Left lung (tissue), 10 donors: ENCODE measurements around the gene PLA2G4B. TPM values are rescaled to one million over a fixed set of nuclear protein-coding genes. Genes with fewer than 3 reads are reported as not detected.

Experiments used
- ATAC-seq: fragments of 200-7000 bp; cut with Tn5 transposase; one replicate; pipeline ENCODE4 v1.9.1; 2020; ENCODE audit warnings: moderate library complexity
- DNase-seq, 4 donors: peaks; one replicate each; pipeline ENCODE4 v3.0.0-alpha.2; 2013 to 2020
- H3K27ac ChIP-seq, 2 donors: fragments of 200-600 bp; sonication (generic) in 1 of 2; one replicate each; pipeline versions ENCODE4 v1.5.0 to v1.8.0; 2020 to 2021
- H3K27me3 ChIP-seq, 2 donors: fragments of 200-600 bp; sonication (generic) in 1 of 2; one replicate each; pipeline versions ENCODE4 v1.5.0 to v1.8.0; 2020 to 2021
- H3K36me3 ChIP-seq, 2 donors: fragments of 200-600 bp; sonication (generic) in 1 of 2; one replicate each; pipeline versions ENCODE4 v1.5.0 to v1.8.0; 2020 to 2021
- H3K4me1 ChIP-seq, 2 donors: fragments of 200-600 bp; one replicate each; pipeline ENCODE4 v1.8.0; 2021
- H3K4me3 ChIP-seq, 2 donors: fragments of 200-600 bp; sonication (generic) in 1 of 2; one replicate each; pipeline versions ENCODE4 v1.5.0 to v1.8.0; 2020 to 2021; ENCODE audit warnings: mild to moderate bottlenecking in 1 of 2
- H3K9me3 ChIP-seq, 2 donors: fragments of 200-600 bp; sonication (generic) in 1 of 2; one replicate each; pipeline versions ENCODE4 v1.5.0 to v1.8.0; 2020 to 2021
- intact Hi-C, 2 donors: fragments of 100-400 bp; cut with DNase I; formaldehyde crosslinking; loops; one replicate each; pipeline versions ENCODE4 v1.11.2 to v1.14.2; 2022
- polyA plus RNA-seq, 6 donors: library from polyadenylated mRNA; unstranded; fragments of 120-200 nt; gene quantifications; one replicate each; pipeline ENCODE4 v1.2.1, GENCODE V29; 2013; ENCODE audit not compliant: insufficient read length in 6 of 6
- total RNA-seq, 2 donors: library from RNA; stranded (reverse); fragmentation: NEBNext Ultra II Directional; extraction: Animal tissue kit (Norgen Biotek cat#: 25700); gene quantifications; one replicate each; pipeline ENCODE4 v1.2.1, GENCODE V29; 2021
- TF ChIP-seq, protein P1 (sequence below), 2 donors: fragments of 200-600 bp; sonication (generic) in 1 of 2; IDR thresholded peaks; one replicate each; pipeline versions ENCODE4 v1.5.0 to v1.8.0; 2021; ENCODE audit warnings: antibody characterized with exemption in 2 of 2
- donor health status: DM: no; HTN: yes; CAD: no.
- donor health status: DM: no; HTN: no; CAD: no.

Gene PLA2G4B
- total and polyA plus RNA-seq, 8 donors, result 9.2 to 23.1 (median 11.3) TPM

DNA sequence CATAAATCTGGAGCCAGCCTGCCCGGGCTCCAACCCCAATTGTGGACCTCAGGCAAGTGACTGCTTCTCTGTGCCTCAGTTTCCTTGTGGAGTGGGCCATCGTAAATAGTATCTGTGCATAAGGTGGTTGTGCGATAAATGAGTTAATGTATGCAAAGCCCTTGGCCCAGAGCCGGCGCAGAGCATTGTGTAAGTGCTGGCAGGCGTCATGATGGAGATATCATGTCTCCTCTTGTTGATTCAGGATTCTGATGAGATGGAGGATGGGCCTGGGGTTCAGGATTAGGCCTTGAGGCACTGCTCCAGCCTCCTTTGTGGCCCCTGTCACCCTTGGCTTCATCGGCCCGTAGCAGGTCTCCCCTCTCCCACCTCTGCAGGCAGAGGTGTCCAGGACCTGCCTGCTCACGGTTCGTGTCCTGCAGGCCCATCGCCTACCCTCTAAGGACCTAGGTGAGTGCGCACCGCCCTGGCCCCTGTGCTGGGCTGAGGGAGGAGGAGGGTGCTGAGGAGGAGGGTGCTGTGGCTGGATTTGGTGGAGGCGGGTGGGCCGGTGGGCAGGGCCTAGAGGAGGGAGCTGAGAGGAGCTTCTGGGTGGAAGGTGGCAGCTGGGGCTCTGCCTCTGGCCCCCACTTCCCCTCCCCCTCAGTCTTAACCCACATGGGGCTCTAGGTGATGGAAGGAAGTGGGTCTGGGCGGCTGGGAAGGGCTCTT, 1.3 kb downstream of the PLA2G4B start:
- intact Hi-C loops, result no loop called here
- H3K4me1 ChIP-seq, result peaks cover 2 to 4% of the 10 kb centered on the region in 2 donors
- TF ChIP-seq, protein P1, sequence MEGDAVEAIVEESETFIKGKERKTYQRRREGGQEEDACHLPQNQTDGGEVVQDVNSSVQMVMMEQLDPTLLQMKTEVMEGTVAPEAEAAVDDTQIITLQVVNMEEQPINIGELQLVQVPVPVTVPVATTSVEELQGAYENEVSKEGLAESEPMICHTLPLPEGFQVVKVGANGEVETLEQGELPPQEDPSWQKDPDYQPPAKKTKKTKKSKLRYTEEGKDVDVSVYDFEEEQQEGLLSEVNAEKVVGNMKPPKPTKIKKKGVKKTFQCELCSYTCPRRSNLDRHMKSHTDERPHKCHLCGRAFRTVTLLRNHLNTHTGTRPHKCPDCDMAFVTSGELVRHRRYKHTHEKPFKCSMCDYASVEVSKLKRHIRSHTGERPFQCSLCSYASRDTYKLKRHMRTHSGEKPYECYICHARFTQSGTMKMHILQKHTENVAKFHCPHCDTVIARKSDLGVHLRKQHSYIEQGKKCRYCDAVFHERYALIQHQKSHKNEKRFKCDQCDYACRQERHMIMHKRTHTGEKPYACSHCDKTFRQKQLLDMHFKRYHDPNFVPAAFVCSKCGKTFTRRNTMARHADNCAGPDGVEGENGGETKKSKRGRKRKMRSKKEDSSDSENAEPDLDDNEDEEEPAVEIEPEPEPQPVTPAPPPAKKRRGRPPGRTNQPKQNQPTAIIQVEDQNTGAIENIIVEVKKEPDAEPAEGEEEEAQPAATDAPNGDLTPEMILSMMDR (IDR thresholded peaks at IDR 0.05), result no peak
- H3K27ac ChIP-seq, result no peak overlapping the region
- no peaks in the 10 kb centered on the region for H3K9me3 ChIP-seq
- peaks cover 0 to 63% of the 10 kb centered on the region in 2 donors for H3K36me3 ChIP-seq
- no peaks in the 10 kb centered on the region for H3K27me3 ChIP-seq
- peak in 1 of 4 donors; percentile 75 for DNase-seq
- no peak overlapping the region for H3K4me3 ChIP-seq
- ATAC-seq, result no peak

DNA sequence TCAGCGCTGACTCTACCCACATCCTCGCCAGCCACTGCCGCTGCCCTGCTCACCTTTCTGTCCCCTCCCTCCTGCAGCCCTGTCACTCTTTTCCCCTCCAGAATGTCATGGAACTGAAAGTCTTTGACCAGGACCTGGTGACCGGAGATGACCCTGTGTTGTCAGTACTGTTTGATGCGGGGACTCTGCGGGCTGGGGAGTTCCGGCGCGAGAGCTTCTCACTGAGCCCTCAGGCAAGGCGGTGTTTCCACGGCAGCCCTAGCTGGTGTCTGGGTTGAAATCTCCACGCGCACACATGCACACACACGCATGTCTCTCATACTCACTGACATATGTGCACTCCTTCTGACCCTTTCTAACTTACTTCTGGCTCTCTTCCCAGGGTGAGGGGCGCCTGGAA, 2.0 kb downstream of the PLA2G4B start:
- Histone ChIP-seq H3K27ac (no peak overlapping the region), H3K36me3 (peaks cover 0 to 69% of the 10 kb centered on the region in 2 donors), H3K4me3 (no peak overlapping the region), H3K9me3 (no peaks in the 10 kb centered on the region), H3K4me1 (peaks cover 2 to 4% of the 10 kb centered on the region in 2 donors), H3K27me3 (no peaks in the 10 kb centered on the region)
- TF ChIP-seq, protein P1 (IDR thresholded peaks at IDR 0.05), result no peak
- DNase-seq (peak in 1 of 4 donors; percentile 43), ATAC-seq (no peak)
- intact Hi-C loops, result no loop called here

DNA sequence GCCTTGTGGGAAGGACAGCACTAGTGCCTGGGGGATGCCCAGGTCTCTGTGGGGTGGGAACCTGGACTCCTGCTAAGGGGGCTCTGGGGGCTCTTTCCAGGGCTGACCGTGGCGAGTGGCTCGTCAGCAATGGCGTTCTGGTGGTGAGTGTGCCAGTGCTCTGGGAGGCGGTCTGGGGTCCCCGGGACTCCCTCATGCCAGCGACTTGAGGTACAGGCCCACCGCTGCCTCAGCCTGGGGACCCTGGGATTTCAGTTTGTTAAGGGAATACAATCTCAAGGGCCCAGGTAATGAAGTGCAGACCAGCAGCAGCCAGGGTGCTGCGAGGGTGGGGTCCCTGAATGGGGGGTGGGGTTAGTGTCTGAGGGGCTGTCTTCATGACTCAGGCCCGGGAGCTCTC, 2.5 kb downstream of the PLA2G4B start:
- no peaks in the 10 kb centered on the region for H3K9me3 ChIP-seq
- no peak overlapping the region for H3K4me3 ChIP-seq
- intact Hi-C loops, result no loop called here
- no peak overlapping the region for H3K27ac ChIP-seq
- TF ChIP-seq, protein P1 (IDR thresholded peaks at IDR 0.05), result no peak
- no peak for ATAC-seq
- H3K27me3 ChIP-seq, result no peaks in the 10 kb centered on the region
- peak in 1 of 4 donors; percentile 51 for DNase-seq
- H3K36me3 ChIP-seq, result peaks cover 0 to 72% of the 10 kb centered on the region in 2 donors
- peaks cover 2 to 4% of the 10 kb centered on the region in 2 donors for H3K4me1 ChIP-seq

DNA sequence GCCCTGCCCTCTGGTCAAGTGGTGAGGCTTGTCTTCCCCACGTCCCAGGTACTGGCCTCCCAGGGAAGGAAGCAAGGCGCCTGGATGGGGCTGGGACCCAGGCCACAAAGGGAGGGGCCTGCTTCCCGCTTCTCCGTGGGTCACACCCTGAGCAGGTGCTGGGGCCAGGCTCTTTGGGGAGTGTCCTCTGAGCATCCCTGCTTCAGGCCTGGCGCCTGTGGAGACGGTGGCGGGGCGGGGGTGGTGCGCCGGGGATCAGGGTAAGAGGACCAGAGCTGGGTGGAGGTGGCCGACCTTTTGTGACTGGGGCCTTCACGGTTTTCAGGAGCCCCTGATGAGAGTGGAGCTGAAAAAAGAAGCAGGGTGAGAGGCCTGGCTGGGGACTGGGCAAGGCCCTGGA, 3.6 kb downstream of the PLA2G4B start:
- TF ChIP-seq, protein P1 (IDR thresholded peaks at IDR 0.05), result no peak
- Histone ChIP-seq H3K27ac (no peak overlapping the region), H3K4me1 (peaks cover 2 to 4% of the 10 kb centered on the region in 2 donors), H3K4me3 (no peak overlapping the region), H3K36me3 (peaks cover 0 to 74% of the 10 kb centered on the region in 2 donors), H3K9me3 (no peaks in the 10 kb centered on the region), H3K27me3 (no peaks in the 10 kb centered on the region)
- no peak for DNase-seq
- intact Hi-C loops, result no loop called here
- no peak for ATAC-seq

DNA sequence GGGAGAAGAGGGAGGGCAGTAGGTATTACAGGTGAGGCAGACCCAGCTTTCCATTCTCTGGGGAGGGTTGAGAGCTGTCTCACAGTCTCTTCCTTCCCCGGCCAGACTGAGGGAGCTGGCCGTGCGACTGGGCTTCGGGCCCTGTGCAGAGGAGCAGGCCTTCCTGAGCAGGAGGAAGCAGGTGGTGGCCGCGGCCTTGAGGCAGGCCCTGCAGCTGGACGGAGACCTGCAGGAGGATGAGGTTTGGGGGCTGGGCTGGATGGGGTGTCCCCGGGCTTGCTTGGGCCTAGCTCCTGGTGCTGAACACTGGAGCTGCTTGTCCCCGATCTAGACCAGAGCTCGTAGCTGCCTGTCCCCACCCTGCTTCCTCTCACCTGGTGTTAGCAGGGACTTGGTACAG, 4.9 kb downstream of the PLA2G4B start:
- intact Hi-C loops, result no loop called here
- ATAC-seq, result no peak
- Histone ChIP-seq H3K4me3 (no peak overlapping the region), H3K27ac (no peak overlapping the region), H3K27me3 (no peaks in the 10 kb centered on the region), H3K4me1 (no peaks in the 10 kb centered on the region), H3K9me3 (no peaks in the 10 kb centered on the region), H3K36me3 (peaks cover 0 to 82% of the 10 kb centered on the region in 2 donors)
- DNase-seq, result no peak
- TF ChIP-seq, protein P1 (IDR thresholded peaks at IDR 0.05), result no peak
